HL-60 (cell line): ENCODE results near the gene STX8.
"Not testable (repeated sequence)": the region's sequence is repeated elsewhere in the genome, so short reads cannot be mapped to it uniquely, and the experiment has no call there.

Experiments used
- DNase-seq, 2 experiments: peaks; one replicate each; pipeline ENCODE4 v3.0.0-alpha.2; 2010 to 2020; ENCODE audit warnings: low read depth in 1 of 2, low spot score in 1 of 2
- H3K27ac ChIP-seq: fragments of 250-450 bp; sonication (Bioruptor Pico); replicated peaks from 2 replicates; pipeline ENCODE4 v1.5.1; 2020; ENCODE audit warnings: mild to moderate bottlenecking, moderate library complexity
- H3K27me3 ChIP-seq: fragments of 250-450 bp; sonication (Bioruptor Pico); 2 replicates; pipeline ENCODE4 v1.5.1; 2021; ENCODE audit warnings: mild to moderate bottlenecking, moderate library complexity; ENCODE audit not compliant: insufficient read depth, poor library complexity, severe bottlenecking
- H3K4me3 ChIP-seq: replicated peaks from 2 replicates; pipeline ENCODE4 v1.5.1; 2011; ENCODE audit warnings: mild to moderate bottlenecking, control low read depth, low read length; ENCODE audit not compliant: insufficient read depth
- CTCF ChIP-seq: IDR thresholded peaks from one replicate; pipeline ENCODE4 v1.5.1; 2011; ENCODE audit warnings: low read length, control low read depth, inconsistent platforms; ENCODE audit not compliant: insufficient read depth
- GABPA ChIP-seq: IDR thresholded peaks from 2 replicates; pipeline ENCODE4 v1.6.1; 2012; ENCODE audit warnings: low read depth
- POLR2AphosphoS5 ChIP-seq: IDR thresholded peaks from 2 replicates; pipeline ENCODE4 v1.6.1; 2012; ENCODE audit warnings: low read depth
- REST ChIP-seq: IDR thresholded peaks from 2 replicates; pipeline ENCODE4 v1.6.1; 2012; ENCODE audit warnings: low read depth; ENCODE audit not compliant: insufficient replicate concordance
- SPI1 ChIP-seq: IDR thresholded peaks from 2 replicates; pipeline ENCODE4 v1.6.1; 2012; ENCODE audit warnings: low read depth, mild to moderate bottlenecking, borderline replicate concordance

The STX8 gene

GRCh38 chr17:9457005-9457404 lies 118.6 kb downstream of the STX8 start:
- no peak overlapping the region for H3K4me3 ChIP-seq
- no peaks in the 10 kb centered on the region for H3K27me3 ChIP-seq
- no peak for TF ChIP-seq POLR2AphosphoS5
- no peak for TF ChIP-seq REST
- no peak for TF ChIP-seq GABPA
- TF ChIP-seq CTCF, result no peak
- no peak for TF ChIP-seq SPI1
- H3K27ac ChIP-seq, result no peak overlapping the region
- DNase-seq, result no peak

- H3K27ac ChIP-seq, result no peak overlapping the region
- no peaks in the 10 kb centered on the region for H3K27me3 ChIP-seq
- no peak overlapping the region for H3K4me3 ChIP-seq
- DNase-seq, result no peak
- no peak for TF ChIP-seq SPI1
- no peak for TF ChIP-seq CTCF
- no peak for TF ChIP-seq GABPA
- TF ChIP-seq REST, result no peak
- TF ChIP-seq POLR2AphosphoS5, result no peak
These were observed 119.3 kb downstream of the STX8 start for GRCh38 chr17:9456330-9456729.

- no peak overlapping the region for H3K4me3 ChIP-seq
- TF ChIP-seq GABPA, result no peak
- TF ChIP-seq SPI1, result no peak
- no peak for TF ChIP-seq REST
- TF ChIP-seq POLR2AphosphoS5, result no peak
- no peak for TF ChIP-seq CTCF
- DNase-seq, result no peak
- H3K27ac ChIP-seq, result no peak overlapping the region
- no peaks in the 10 kb centered on the region for H3K27me3 ChIP-seq
These were observed 123.7 kb downstream of the STX8 start for GRCh38 chr17:9451934-9452333.

GRCh38 chr17:9447298-9447697 lies 128.3 kb downstream of the STX8 start:
- H3K4me3 ChIP-seq, H3K27ac ChIP-seq, DNase-seq, H3K27me3 ChIP-seq: not testable (repeated sequence)
